Choroid plexus epithelial cell (primary cell): ENCODE measurements around the gene SMG6.
A peak's percentile ranks its signal among the peaks of the same experiment; 100 is the strongest.

Source experiments
- DNase-seq: peaks from one replicate; pipeline ENCODE4 v3.0.0-alpha.2; 2010; ENCODE audit warnings: low read depth
- H3K4me3 ChIP-seq: 2 replicates; pipeline ENCODE4 v1.5.1; 2011; ENCODE audit warnings: low read depth, mild to moderate bottlenecking, control low read depth, low read length, moderate library complexity
- CTCF ChIP-seq: conservative IDR thresholded peaks from 2 replicates; pipeline ENCODE4 v1.5.1; 2011; ENCODE audit warnings: low read depth, mild to moderate bottlenecking, control low read depth, inconsistent platforms, low read length, moderate library complexity

The SMG6 gene

GRCh38 chr17:2064147-2064489 lies 239.5 kb downstream of the SMG6 start:
- H3K4me3 ChIP-seq: no peak overlapping the region
- no peak for TF ChIP-seq CTCF
- DNase-seq: peak; percentile 47

- TF ChIP-seq CTCF: no peak
- no peak overlapping the region for H3K4me3 ChIP-seq
- DNase-seq: peak; percentile 87
Observed at GRCh38 chr17:2063261-2064146, 240.1 kb downstream of the SMG6 start.

- H3K4me3 ChIP-seq: peak overlapping the region; percentile 11
- peak; percentile 77 for DNase-seq
- no peak for TF ChIP-seq CTCF
Observed at GRCh38 chr17:2062571-2063183, 240.9 kb downstream of the SMG6 start.

GRCh38 chr17:2061441-2061958 lies 242.1 kb downstream of the SMG6 start:
- DNase-seq: peak; percentile 62
- no peak for TF ChIP-seq CTCF
- no peak overlapping the region for H3K4me3 ChIP-seq

GRCh38 chr17:2060681-2061440 lies 242.7 kb downstream of the SMG6 start:
- TF ChIP-seq CTCF: no peak
- peak overlapping the region; percentile 79 for H3K4me3 ChIP-seq
- peak; percentile 76 for DNase-seq

GRCh38 chr17:2060385-2060658 lies 243.3 kb downstream of the SMG6 start:
- TF ChIP-seq CTCF: no peak
- H3K4me3 ChIP-seq: peak overlapping the region; percentile 79
- no peak for DNase-seq
